GM10266 (cell line): ENCODE results near the gene PP2D1.

Experiments
- DNase-seq: peaks from one replicate; pipeline ENCODE4 v3.0.0; 2012; ENCODE audit errors: extremely low spot score
- CTCF ChIP-seq: IDR thresholded peaks from 2 replicates; pipeline ENCODE4 v1.5.1; 2012; ENCODE audit warnings: mild to moderate bottlenecking, low read depth; ENCODE audit not compliant: control insufficient read depth, insufficient read depth; ENCODE audit errors: missing control alignments

Gene PP2D1

GRCh38 chr3:20012164-20012563 is at the start of gene PP2D1:
TSS of gene PP2D1 (minus strand) at chr3:20012264. CDS start at chr3:20012072, 192 bp downstream.
- DNase-seq: no peak
- TF ChIP-seq CTCF: no peak

GRCh38 chr3:20060974-20061685 is 49.1 kb upstream of the PP2D1 start:
- DNase-seq: no peak

GRCh38 chr3:20059929-20060328 is 47.9 kb upstream of the PP2D1 start:
- no peak for TF ChIP-seq CTCF
- DNase-seq: no peak

More at GRCh38 chr3:20060974-20061685, 49.1 kb upstream of the PP2D1 start:
- TF ChIP-seq CTCF: no peak

GRCh38 chr3:20057612-20058180 is 45.6 kb upstream of the PP2D1 start:
- no peak for TF ChIP-seq CTCF

GRCh38 chr3:20056725-20057611 is 44.9 kb upstream of the PP2D1 start:
- no peak for TF ChIP-seq CTCF
- no peak for DNase-seq

More at GRCh38 chr3:20057612-20058180, 45.6 kb upstream of the PP2D1 start:
- no peak for DNase-seq

- DNase-seq: no peak
- no peak for TF ChIP-seq CTCF
Measured at GRCh38 chr3:20055842-20056241, 43.8 kb upstream of the PP2D1 start.
